Measurements from ENCODE around the gene GDF9.

DNA sequence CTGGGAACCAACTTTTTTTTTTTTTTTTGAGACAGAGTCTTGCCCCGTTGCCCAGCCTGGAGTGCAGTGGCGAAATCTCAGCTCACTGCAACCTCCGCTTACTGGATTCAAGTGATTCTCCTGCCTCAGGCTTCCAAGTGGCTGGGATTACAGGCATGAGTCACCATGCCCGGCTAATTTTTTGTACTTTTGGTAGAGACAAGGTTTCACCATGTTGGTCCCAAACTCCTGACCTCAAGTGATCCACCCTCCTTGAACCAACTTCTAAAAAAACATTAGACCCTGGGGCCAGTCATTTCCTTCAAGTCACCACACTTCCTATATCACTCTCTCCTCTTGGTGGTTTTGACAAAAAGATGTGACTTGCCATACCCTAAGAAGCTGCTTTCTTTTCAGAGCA lies 25.0 kb downstream of the GDF9 start:
- TF ChIP-seq POLR2A (IDR thresholded peaks at IDR 0.05) (no peak), POLR2AphosphoS5 (IDR thresholded peaks at IDR 0.05) (no peak), EP300 (IDR thresholded peaks at IDR 0.05) (no peak)
- TF ChIP-seq, protein P1, sequence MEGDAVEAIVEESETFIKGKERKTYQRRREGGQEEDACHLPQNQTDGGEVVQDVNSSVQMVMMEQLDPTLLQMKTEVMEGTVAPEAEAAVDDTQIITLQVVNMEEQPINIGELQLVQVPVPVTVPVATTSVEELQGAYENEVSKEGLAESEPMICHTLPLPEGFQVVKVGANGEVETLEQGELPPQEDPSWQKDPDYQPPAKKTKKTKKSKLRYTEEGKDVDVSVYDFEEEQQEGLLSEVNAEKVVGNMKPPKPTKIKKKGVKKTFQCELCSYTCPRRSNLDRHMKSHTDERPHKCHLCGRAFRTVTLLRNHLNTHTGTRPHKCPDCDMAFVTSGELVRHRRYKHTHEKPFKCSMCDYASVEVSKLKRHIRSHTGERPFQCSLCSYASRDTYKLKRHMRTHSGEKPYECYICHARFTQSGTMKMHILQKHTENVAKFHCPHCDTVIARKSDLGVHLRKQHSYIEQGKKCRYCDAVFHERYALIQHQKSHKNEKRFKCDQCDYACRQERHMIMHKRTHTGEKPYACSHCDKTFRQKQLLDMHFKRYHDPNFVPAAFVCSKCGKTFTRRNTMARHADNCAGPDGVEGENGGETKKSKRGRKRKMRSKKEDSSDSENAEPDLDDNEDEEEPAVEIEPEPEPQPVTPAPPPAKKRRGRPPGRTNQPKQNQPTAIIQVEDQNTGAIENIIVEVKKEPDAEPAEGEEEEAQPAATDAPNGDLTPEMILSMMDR (IDR thresholded peaks at IDR 0.05), result no peak
